Panc1 (cell line): Measurements from ENCODE around the gene AKIRIN1.
"Not testable (repeated sequence)": the region's sequence is repeated elsewhere in the genome, so short reads cannot be mapped to it uniquely, and the experiment has no call there.

ENCODE experiments used
- POLR2AphosphoS5 ChIP-seq: IDR thresholded peaks from 2 replicates; pipeline ENCODE4 v1.6.1; 2012; ENCODE audit warnings: mild to moderate bottlenecking, low read depth, low read length, moderate library complexity
- TCF7L2 ChIP-seq: IDR thresholded peaks from 2 replicates; pipeline ENCODE4 v1.6.1; 2011; ENCODE audit warnings: mild to moderate bottlenecking, low read depth, low read length, inconsistent platforms
- TF ChIP-seq, protein P1 (sequence below): fragments of 450-650 bp; IDR thresholded peaks from 2 replicates; pipeline ENCODE4 v1.5.1; 2017; ENCODE audit warnings: mild to moderate bottlenecking
- TF ChIP-seq, protein P2 (sequence below), 2 experiments: IDR thresholded peaks; 2 replicates each; pipeline ENCODE4 v1.6.1; 2011 to 2012; ENCODE audit warnings: low read depth in 2 of 2, control low read depth in 1 of 2, low read length in 1 of 2, mild to moderate bottlenecking in 1 of 2, moderate library complexity in 1 of 2; ENCODE audit not compliant: insufficient read depth in 1 of 2

- TF ChIP-seq, protein P1, sequence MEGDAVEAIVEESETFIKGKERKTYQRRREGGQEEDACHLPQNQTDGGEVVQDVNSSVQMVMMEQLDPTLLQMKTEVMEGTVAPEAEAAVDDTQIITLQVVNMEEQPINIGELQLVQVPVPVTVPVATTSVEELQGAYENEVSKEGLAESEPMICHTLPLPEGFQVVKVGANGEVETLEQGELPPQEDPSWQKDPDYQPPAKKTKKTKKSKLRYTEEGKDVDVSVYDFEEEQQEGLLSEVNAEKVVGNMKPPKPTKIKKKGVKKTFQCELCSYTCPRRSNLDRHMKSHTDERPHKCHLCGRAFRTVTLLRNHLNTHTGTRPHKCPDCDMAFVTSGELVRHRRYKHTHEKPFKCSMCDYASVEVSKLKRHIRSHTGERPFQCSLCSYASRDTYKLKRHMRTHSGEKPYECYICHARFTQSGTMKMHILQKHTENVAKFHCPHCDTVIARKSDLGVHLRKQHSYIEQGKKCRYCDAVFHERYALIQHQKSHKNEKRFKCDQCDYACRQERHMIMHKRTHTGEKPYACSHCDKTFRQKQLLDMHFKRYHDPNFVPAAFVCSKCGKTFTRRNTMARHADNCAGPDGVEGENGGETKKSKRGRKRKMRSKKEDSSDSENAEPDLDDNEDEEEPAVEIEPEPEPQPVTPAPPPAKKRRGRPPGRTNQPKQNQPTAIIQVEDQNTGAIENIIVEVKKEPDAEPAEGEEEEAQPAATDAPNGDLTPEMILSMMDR = not testable (repeated sequence)
- not testable (repeated sequence) for TF ChIP-seq POLR2AphosphoS5, TCF7L2
- TF ChIP-seq, protein P2, sequence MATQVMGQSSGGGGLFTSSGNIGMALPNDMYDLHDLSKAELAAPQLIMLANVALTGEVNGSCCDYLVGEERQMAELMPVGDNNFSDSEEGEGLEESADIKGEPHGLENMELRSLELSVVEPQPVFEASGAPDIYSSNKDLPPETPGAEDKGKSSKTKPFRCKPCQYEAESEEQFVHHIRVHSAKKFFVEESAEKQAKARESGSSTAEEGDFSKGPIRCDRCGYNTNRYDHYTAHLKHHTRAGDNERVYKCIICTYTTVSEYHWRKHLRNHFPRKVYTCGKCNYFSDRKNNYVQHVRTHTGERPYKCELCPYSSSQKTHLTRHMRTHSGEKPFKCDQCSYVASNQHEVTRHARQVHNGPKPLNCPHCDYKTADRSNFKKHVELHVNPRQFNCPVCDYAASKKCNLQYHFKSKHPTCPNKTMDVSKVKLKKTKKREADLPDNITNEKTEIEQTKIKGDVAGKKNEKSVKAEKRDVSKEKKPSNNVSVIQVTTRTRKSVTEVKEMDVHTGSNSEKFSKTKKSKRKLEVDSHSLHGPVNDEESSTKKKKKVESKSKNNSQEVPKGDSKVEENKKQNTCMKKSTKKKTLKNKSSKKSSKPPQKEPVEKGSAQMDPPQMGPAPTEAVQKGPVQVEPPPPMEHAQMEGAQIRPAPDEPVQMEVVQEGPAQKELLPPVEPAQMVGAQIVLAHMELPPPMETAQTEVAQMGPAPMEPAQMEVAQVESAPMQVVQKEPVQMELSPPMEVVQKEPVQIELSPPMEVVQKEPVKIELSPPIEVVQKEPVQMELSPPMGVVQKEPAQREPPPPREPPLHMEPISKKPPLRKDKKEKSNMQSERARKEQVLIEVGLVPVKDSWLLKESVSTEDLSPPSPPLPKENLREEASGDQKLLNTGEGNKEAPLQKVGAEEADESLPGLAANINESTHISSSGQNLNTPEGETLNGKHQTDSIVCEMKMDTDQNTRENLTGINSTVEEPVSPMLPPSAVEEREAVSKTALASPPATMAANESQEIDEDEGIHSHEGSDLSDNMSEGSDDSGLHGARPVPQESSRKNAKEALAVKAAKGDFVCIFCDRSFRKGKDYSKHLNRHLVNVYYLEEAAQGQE (IDR thresholded peaks at IDR 0.05; ENCODE audit: insufficient read depth in 1 of 2, low read depth in 2 of 2, low read length in 1 of 2) = not testable (repeated sequence)
These were observed 64.2 kb downstream of the AKIRIN1 start for GRCh38 chr1:39055213-39055710.
